Stimulated activated CD4-positive, alpha-beta T cell treated with anti-CD3 and anti-CD28 coated beads, Interleukin-12 subunit alpha, Interleukin-12 subunit beta, amount 100 ng/mL, for 24 hours (primary cell): ENCODE results near the gene DDX56.
"Not testable (repeated sequence)": the region's sequence is repeated elsewhere in the genome, so short reads cannot be mapped to it uniquely, and the experiment has no call there.

Source experiments
- DNase-seq, 2 experiments: peaks; one replicate each; pipeline ENCODE4 v3.0.0-alpha.2; 2020; ENCODE audit warnings: low read depth in 2 of 2

DDX56 gene

DNA sequence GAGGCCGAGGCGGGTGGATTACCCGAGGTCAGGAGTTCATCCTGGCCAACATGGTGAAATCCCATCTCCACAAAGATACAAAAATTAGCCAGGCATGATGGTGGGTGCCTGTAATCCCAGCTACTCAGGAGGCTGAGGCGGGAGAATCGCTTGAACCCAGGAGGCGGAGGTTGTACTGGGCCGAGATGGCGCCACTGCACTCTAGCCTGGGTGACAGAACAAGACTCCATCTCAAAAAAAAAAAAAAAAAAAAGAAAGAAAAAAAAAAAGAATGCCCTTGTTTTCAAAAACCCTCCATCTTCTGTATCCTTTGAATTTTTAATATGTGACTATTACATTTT, 11.1 kb downstream of the DDX56 start:
- DNase-seq, result not testable (repeated sequence)

DNA sequence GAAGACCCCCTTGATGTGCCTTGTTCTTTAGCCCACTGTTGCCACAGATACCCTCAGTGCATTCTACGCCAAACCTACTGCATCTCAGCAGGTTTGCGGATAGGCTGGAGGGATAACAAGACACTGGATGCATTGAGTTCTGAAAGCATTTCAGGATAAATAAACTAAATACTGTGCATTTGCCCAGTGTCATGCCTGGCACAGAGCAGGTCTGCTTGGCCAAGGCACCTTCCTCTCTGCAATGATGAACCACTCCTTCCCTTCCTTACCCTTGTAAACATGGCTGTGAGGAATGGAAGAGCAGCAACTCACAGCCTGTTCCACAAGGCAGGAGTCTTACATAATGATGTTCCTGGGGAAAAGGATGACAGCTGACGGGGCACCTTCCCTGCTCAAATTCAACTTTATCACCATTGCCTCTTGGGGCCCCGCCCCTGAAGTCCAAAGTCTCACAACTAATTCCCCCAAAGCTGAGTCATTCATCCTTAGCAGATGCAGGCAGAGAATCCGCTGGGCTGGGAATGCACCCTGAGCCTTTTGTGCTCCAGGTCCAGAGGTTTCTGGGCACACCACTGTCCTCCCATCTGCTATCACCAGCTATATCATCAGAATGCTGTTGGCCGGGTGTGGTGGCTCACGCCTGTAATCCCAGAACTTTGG, 11.6 kb downstream of the DDX56 start:
- no peak for DNase-seq

DNA sequence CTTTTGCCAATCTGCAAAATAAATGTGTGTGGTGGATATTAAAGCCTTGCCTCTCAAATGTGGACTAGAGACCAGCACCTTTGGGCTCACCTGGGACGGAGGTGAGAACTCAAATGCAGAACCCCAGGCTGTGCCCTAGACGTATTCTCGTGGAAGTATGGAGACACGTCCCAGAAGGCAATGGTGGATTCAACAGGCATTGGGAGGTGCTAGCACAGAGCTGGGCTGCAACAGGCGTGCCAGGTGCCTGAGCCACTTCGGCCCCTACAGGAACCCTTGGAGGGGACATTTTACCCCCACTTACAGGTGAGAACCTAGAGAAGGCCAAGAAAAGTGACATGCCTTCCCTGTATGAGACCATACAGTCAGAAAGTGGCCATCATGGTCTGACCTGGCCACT, 12.2 kb downstream of the DDX56 start:
- DNase-seq, result no peak

DNA sequence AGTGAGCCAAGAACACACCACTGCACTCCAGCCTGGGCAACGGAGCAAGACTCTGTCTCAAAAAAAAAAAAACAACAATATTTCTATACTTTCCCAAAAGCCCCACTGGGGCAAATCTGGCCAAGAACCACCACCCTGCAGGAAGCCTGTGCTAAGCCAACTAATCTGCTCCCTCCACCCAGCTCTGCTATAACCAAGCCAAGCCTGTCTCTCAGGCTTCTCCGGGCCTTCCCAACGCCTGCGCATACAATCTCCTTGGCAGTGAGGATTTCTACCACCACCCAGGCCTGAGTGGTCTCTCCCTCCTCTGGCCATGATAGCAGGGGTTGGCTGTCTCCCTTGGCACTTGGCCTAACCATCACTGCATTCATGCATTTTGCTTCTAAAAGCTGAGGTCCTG, 14.2 kb downstream of the DDX56 start:
- no peak for DNase-seq

DNA sequence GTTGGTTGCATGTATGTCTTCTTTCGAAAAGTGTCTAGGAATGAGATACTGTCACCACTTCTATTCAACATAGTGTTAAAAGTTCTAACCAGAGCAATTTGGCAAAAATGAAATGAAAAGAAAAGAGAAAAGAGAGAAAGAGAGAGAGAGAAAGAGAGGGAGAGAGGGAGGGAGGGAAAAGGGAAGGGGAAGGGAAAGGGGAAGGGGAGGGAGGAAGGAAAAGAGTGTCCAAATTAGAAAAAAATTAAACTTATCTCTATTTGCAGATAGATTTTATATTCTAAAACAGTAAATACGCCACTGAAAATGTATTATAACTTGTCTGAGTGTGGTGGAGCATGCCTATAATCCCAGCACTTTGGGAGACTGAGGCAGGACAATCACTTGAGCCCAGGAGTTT, 16.2 kb downstream of the DDX56 start:
- no peak for DNase-seq

DNA sequence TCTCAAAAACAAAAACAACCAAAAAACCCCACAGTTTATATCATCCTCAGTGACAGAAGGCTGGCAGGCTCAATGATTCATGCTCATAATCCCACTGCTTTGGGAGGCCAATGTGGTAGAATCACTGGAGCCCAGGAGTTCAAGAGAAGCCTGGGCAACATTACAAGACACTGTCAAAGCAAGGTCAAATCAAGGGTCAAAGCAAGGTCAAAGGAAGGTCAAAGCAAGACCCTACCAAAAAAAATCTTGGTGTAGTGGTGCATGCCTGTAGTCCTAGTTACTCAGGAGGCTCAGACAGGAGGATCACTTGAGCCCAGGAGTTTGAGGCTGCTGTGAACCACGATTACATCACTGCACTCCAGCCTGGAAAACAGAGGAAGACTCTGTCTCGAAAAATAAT, 18.4 kb downstream of the DDX56 start:
- no peak for DNase-seq

DNA sequence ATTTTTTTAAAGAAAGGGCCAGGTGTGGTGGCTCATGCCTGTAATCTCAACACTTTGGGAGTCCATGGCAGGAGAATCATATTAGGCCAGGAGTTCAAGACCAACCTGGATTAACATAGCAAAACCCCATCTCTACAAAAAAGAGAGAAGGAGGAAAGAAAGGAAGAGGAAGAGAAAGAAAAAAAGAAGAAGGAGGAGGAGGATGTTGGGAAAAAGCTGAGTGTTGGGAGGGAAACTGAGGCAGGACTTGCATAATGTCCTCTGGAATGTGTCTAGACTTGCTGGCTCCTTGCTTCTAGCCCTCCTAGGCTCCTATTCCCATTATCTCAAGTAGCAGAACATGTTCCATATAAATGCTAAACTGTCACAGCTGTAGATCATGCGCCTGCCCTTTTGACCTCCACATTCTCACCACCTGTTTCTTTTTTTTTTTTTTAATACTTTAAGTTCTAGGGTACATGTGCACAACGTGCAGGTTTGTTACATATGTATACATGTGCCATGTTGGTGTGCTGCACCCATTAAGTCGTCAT, 21.2 kb downstream of the DDX56 start:
- not testable (repeated sequence) for DNase-seq

DNA sequence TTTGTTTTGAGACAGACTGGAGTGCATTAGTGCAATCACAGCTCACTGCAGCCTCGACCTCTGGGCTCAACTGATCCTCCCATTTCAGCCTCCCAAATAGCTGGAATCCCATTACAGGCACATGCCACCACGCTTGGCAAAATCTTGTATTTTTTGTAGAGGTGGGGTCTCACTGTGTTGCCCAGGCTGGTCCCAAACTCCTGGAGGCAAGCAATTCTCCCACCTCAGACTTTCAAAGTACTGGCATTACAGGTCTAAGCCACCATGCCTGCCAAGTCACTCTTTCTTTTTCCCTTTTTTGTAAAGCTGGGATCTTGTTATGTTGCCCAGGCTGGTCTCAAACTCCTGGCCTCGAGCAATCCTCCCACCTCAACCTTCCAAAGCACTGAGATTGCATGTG, 24.3 kb downstream of the DDX56 start:
- DNase-seq, result no peak

DNA sequence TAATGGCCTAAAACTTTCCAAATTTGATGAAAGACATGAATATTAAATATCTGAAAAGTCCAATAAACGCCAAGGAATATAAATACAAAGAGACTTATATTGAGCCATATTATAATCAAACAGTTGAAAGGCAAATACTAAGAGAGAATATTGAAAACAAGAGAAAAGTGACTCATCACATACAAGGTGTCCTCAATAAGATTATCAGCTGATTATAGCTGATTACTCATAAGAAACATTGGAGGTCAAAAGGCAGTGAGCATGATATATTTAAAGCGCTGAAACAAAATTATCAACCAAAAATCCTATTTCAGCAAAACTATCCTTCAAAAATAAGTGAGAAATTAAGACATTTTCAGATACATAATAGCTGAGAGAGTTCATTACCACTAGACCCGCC, 24.8 kb downstream of the DDX56 start:
- DNase-seq, result no peak

DNA sequence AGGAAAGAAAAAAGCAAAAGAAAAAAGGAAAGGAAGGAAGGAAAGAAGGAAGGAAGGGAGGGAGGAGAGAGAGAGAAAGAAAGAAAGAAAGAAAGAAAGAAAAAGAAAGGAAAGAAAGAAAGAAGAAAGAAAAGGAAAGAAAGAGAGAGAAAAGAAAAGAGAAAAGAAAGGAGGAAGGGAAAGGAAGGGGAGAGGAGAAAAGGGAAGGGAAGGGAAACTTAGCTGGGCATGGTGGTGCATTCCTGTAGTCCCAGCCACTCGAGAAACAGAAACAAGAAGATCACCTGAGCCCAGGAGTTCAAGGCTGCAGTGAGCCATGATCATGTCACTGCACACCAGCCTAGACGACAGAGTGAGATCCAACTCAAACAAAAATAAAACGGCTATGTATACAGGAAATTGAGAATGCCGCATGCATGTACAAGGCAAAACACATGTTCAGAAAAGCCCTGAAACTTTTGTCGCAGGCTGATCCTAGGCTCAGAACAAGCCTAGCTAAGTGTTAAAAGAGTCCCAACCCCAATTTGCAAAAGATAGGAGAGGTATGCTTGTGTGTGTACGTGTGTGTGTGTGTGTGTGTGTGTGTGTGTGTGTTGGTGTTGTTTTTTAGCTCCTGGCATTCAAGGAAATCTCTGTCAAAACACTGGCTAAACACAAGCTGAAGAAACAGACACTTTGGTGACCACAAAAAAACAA, 26.0 kb downstream of the DDX56 start:
- no peak for DNase-seq

DNA sequence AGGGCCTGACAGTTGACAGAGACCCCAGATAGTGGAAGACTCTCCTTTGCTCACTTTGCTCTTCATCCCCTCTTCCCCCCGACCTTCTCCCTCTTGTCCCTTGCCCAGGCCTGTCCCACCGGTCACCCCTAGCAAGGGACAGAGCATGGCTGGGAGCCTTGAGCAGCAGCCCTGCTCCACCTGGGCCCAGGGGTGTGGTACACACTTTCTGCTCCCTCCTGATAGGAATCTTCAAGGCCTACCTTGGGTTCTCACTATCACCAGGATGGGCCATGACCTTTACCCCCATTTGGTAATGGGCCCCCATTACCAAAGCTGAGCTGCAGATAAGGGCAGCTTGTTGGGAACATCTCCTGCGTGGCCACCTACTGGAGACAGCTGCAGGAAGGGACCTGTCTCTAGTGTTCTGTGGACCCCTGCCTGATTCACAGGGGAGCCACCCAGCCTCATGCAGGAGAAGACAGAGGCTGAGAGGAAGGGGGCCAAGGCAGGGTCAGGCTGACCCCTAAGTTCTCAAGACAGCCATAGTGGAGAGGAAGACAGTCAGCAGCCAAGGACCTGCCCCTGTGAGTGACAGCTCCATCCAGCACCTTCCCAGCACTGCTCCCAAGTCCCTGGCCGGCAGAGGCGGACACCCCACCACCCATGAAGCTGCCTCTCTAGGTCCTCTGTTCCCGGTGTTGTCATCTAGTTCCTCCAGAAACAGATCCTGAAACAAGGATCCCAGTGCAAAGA, 31.7 kb downstream of the DDX56 start:
- DNase-seq, result no peak

DNA sequence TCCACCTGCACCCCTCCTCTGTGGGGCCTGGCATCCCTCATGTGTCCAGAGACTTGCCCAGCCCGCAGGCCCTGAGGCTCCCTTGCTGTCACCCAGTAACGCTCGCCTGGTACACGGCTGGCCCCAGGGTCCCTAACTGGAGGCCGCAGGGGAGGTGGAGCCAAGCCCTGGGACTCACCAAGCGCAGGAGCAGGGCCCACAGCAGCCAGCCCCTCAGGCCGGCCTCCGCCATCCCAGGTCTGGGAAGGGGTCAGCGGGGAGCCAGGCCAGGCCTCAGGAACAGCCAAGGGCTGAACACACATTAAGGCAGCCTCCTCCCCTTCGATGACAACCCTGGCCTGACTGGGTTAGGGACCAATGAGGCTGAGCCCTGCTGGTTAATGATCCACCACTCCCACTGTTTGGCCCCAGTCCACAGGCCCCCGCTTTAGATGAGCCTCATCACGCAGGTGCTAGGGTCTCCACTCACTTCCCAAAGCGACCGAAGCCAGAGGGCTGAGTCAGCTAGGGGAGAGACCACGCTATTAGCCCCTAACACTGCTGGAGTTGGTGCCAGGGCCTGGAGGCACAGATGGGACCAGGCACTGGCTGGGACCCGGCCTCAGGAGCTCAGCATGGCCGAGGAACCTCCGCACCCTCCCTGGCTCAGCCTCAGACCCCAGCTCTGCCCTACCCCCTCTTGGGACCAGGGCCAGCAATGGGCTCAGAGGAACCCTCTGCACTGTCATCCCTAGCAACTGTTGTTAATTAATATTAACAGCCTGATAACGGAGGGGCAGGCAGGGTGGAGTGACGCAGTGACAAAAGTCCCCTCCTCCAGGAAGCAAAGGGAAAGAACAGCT, 32.5 kb downstream of the DDX56 start, which contains the start of gene NPC1L1:
NPC1L1 (minus strand) TSS at position 303 of the 842 bp plus-strand sequence; CDS start at position 232, 71 bp downstream.
- DNase-seq, result no peak

DNA sequence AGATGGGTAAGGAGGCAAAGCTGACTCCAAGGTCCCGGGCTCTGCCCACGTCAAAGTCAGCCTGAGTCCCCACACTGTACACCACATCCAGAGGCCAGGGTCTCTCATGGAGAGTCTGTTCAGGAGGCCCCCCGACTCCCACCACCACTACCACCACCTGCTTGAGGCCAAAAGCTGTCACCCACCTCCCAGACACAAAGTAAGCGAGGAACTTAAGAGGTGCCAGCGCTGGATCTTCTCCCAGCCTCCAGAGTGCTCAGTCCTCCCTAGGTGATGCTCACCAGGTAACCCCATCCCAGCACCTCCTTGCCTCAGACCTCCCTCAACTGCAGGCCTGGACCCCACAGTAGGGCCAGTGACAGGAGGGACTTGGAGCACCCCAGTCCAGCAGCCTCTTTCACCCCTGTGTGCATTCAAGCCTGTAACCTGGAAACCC, 33.1 kb downstream of the DDX56 start:
- DNase-seq, result no peak

DNA sequence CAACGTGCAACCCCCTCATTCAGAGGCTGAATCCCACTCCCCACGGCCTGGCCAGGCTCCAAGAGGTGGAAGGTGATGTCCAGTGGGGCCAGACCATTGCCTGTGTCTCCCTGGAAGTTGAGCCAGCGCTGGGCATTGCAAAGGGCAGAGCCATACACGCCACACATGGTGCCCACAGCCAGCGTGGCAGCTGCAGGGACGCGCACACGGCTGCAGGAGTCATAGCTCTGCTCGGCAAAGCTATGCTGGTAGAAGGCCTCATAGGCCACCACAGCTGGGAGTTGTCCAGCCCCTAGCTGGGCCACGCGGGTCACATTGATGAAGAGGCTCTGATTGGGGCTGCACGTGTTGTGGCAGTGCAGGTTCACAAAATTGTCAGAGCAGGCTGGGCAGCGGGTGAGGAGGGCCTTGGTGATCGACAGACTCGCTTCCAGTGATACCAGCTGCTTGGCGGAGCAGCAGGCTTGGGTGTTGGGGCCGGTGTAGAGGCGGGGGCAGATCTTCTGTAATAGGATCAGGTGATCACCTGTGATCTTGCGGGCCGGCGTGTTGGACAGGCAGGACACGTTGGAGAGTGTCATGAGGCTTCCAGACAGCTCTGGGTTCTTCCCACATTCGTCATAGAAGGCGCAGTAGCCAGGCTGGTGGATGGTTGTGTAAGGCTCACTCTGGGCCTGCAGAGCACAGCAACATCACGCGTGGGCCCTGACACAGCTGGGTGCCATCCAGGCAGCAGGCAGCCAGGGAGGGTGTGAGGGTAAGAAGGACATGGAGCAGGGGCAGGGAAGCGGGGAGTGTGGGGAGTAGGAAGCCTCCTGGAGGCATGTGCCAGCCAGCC, 33.8 kb downstream of the DDX56 start:
- no peak for DNase-seq

DNA sequence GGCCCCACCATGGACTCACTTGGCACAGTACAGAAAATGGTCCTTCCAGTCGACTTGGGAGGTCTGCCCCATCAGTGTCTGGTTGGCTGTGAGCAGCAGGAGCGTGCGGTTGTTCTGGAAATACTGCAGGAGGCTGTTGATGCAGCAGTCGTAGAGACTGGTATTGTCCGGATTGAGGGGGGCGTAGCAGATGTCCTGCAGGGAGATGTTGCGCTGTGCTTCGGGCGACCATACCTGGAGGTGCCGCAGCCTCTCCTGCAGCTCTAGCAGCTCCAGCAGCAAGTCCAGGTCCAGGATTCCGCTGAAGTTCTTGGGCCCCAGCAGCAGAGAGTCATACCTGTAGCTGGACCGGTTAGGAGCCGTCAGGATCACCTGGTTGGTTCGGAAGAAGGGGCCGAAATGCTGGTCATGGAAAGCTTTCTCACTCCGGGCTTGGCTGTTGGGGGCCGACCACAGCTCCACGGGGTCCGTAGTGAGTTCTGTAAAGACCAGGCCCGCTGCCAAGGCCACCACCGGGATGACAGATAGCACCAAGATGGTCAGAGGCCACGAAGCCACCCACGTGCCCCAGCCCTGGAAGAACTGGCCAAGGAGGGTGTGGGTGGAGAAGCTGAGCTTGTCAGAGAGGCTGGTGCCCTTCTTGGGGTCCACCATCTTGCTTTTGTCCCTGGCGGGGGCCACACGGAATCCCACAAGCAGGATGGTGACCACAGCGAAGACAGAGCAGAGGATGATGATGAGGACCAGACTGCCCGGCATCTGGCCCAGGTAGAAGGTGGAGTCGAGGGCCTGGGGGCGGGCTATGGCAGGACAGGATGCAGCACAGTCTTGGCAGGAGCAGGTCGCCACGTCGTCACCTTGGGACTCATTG, 34.7 kb downstream of the DDX56 start:
- DNase-seq, result no peak

DNA sequence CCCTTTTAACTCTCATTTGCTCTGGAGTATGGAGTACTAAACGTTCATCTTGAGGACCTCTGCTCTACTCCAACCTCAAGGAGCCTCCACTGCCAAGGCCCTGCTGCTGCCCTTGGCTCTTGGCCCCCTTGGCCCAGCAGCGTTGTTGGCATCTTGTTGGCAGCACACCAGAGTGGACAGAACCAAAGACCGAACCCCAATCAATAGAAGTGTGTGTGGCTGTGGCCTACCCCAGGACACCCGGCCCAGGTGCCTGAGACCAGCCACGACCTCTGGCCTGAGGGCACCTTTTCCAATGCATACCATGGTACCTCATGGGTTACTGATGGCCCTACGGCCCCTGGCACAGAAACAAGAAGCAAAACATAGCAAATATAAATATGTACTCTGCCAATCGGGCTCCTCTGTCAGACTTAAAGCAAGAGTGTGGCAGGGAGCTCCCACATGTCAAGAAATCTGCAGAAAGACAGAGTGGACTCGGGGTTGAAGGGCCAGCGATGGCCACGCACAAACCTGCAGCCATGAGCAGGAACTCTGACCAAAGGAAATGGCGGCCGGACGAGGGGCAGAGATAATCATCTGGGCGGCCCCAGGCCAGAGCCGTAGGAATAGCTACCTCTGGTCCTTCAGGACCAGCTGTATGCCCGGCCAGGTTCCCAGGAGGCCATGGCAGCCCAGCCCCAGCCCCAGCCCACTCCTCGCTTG, 35.5 kb downstream of the DDX56 start:
- DNase-seq, result no peak

DNA sequence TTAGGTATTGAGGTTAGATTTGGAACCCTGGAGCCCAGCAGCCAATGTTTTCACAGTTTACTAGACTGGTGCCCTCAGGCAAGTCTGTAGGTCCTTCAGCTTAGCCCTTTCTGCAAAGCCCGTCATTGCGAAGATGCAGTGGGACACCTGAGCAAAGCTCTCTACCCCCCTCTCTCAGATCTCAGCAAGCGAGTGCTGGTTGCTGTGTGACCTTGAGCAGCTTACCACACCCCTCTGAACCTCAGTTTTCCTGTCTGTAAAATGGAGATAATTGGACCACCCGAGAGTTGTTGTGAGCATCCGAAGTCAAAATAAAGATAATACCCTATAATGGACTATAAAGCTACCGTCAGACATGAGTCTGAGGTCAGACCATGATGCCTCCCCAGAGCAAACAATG, 36.3 kb downstream of the DDX56 start:
- DNase-seq, result no peak

DNA sequence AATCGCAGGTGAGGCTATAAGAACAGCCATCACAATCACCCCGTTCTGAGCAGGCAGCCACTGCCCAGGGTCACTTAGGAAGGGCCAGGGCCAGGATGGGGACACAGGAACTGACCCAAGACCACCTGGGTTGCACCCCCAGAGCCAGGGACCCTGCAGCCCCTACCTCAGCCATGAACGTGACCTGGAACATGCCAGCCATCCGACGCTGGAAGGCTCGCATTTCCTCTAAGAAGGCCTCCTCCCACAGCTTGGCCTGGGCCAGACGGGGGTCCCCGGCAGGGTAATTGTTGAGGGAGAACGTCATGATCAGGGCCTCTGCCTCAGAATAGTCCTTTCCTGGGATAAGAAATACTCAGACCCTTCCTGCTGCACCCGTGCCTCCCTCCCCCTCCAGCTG, 37.6 kb downstream of the DDX56 start:
- no peak for DNase-seq

DNA sequence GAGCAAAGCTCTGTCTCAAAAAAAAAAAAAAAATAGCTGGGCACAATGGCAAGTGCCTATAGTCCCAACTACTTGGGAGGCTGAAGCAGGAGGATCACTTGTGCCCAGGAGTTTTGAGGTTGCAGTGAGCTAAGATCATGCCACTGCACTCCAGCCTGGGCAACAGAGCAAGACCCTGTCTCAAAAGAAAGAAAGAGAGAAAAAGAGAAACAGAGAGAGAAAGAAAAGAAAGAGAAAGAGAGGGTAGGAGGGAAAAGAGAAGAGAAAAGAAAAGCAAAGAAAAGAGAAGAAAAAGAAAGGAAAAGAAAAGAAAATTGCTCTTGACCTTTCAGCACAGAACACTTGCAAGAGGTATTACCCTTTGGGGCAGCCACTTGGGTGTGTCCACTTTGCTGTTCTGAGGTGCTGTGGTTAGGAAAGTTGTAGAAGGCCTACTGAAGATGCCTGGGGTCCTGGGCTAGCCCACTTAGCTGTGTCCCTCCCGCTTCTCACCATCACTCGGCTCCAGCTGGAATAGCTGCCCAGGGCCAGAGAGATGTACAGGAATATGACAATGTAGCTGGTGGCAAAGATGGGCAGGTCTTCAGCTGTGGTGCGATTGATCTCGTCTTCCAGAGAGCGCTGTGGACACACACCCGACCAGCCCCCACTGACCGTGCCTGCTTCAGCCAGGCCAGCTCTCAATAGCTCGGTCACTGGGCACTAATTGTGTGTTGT, 38.2 kb downstream of the DDX56 start:
- no peak for DNase-seq
